SH-SY5Y (cell line): ENCODE measurements around the gene CCDC158.

Source experiments
- GATA2 ChIP-seq: IDR thresholded peaks from 2 replicates; pipeline ENCODE4 v1.6.1; 2011; ENCODE audit warnings: mild to moderate bottlenecking, low read depth, low read length
- GATA3 ChIP-seq: IDR thresholded peaks from 2 replicates; pipeline ENCODE4 v1.6.1; 2011; ENCODE audit warnings: low read depth, mild to moderate bottlenecking, low read length, moderate library complexity

DNA sequence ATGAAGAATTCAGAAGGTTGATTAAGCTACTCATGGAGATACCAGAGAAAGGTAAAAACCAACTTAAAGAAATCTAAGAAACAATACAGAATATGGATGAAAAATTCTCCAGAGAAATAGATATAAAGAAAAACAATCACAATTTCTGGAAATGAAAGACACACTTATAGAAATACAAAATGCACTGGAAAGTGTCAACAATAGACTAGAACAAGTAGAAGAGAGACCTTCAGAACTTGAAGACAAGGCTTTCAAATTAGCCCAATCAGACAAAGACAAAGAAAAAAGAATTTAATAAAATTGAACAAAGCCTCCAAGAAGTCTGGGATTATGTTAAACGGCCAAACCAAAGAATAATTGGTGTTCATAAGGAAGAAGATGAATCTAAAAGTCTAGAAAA, 104.8 kb downstream of the CCDC158 start:
- TF ChIP-seq GATA3 (no peak), GATA2 (no peak)
